GM21737 (cell line): ENCODE results near the gene WDPCP.
"Not testable (repeated sequence)": the region's sequence is repeated elsewhere in the genome, so short reads cannot be mapped to it uniquely, and the experiment has no call there.

Experiments
- ATAC-seq: cut with Tn5 transposase; IDR thresholded peaks from one replicate; pipeline ENCODE4 v1.9.1; 2021; ENCODE audit warnings: mild to moderate bottlenecking, moderate library complexity; ENCODE audit not compliant: unreplicated experiment

Gene WDPCP

GRCh38 chr2:63124850-63125249, 463.4 kb downstream of the WDPCP start:
- no peak for ATAC-seq

- ATAC-seq = no peak
Measured at GRCh38 chr2:63124218-63124617, 464.1 kb downstream of the WDPCP start.

GRCh38 chr2:63122921-63123320, 465.4 kb downstream of the WDPCP start:
- no peak for ATAC-seq

GRCh38 chr2:63121055-63121834, 467.0 kb downstream of the WDPCP start:
- no peak for ATAC-seq

- ATAC-seq = no peak
Measured at GRCh38 chr2:63118821-63119220, 469.5 kb downstream of the WDPCP start.

GRCh38 chr2:63104482-63104881, 483.8 kb downstream of the WDPCP start:
- ATAC-seq = no peak

- ATAC-seq = no peak
Measured at GRCh38 chr2:63101954-63102353, 486.3 kb downstream of the WDPCP start.

GRCh38 chr2:63099032-63099431, 489.2 kb downstream of the WDPCP start:
- no peak for ATAC-seq

- ATAC-seq = no peak
Measured at GRCh38 chr2:63096491-63096890, 491.8 kb downstream of the WDPCP start.

- ATAC-seq = no peak
Measured at GRCh38 chr2:63093502-63093901, 494.8 kb downstream of the WDPCP start.

- no peak for ATAC-seq
Measured at GRCh38 chr2:63092857-63093256, 495.4 kb downstream of the WDPCP start.

- ATAC-seq = no peak
Measured at GRCh38 chr2:63092401-63092800, 495.9 kb downstream of the WDPCP start.

- no peak for ATAC-seq
Measured at GRCh38 chr2:63086687-63087086, 501.6 kb downstream of the WDPCP start.

GRCh38 chr2:63081404-63081803, 506.9 kb downstream of the WDPCP start:
- ATAC-seq = no peak

- ATAC-seq = no peak
Measured at GRCh38 chr2:63078852-63079606, 509.2 kb downstream of the WDPCP start.

- not testable (repeated sequence) for ATAC-seq
Measured at GRCh38 chr2:63074399-63074798, 513.9 kb downstream of the WDPCP start.

- ATAC-seq = no peak
Measured at GRCh38 chr2:63073994-63074393, 514.3 kb downstream of the WDPCP start.

- no peak for ATAC-seq
Measured at GRCh38 chr2:63071664-63072063, 516.6 kb downstream of the WDPCP start.
